MG63 (cell line): ENCODE results near the gene FTCDNL1. TPM values are rescaled to one million over a fixed set of nuclear protein-coding genes. Genes with fewer than 3 reads are reported as not detected.

Experiments used
- DNase-seq: peaks from one replicate; pipeline ENCODE4 v3.0.0-alpha.2; 2020
- H3K27me3 ChIP-seq: fragments of 250-450 bp; sonication (Bioruptor Pico); 2 replicates; pipeline ENCODE4 v1.5.1; 2020; ENCODE audit warnings: mild to moderate bottlenecking, moderate library complexity
- H3K36me3 ChIP-seq: fragments of 250-450 bp; sonication (Bioruptor Pico); 2 replicates; pipeline ENCODE4 v1.5.1; 2020; ENCODE audit warnings: mild to moderate bottlenecking, moderate library complexity
- H3K4me3 ChIP-seq: fragments of 250-450 bp; sonication (Bioruptor Pico); 2 replicates; pipeline ENCODE4 v1.5.1; 2020; ENCODE audit warnings: mild to moderate bottlenecking, moderate library complexity
- H3K9me3 ChIP-seq: fragments of 250-450 bp; sonication (Bioruptor Pico); 2 replicates; pipeline ENCODE4 v1.5.1; 2020; ENCODE audit warnings: mild to moderate bottlenecking, moderate library complexity
- total RNA-seq: library from RNA; depleted of rRNA; stranded (reverse); fragments of >200 nt; shearing (Covaris generic); gene quantifications from 2 replicates; pipeline ENCODE4 v1.2.3, GENCODE V29; 2014; ENCODE audit warnings: low replicate concordance

FTCDNL1 gene
- total RNA-seq, 1 experiment from 2014 or later, result 1.8 TPM

DNA sequence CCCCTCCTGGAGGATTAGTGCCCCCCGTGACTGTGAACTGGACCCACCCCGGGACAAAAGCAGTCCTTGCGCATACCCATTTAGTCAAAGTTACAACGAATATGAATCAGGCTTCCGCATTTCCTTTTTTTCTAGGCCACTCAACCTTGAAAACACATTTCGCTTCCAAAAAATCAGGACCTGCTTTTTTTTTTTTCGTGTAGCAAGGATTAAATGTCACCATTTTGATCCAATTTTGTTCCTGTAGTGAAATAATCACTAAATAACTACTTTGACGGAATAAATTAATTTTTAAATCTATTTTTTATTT, 464 bp upstream of the FTCDNL1 start:
- H3K27me3 ChIP-seq, result 0 out of 2 replicates have a peak, but pooled peaks cover 4% of the 10 kb centered on the region
- peak overlapping the region; percentile 62 for H3K4me3 ChIP-seq
- no peaks in the 10 kb centered on the region for H3K36me3 ChIP-seq
- H3K9me3 ChIP-seq, result no peaks in the 10 kb centered on the region
- no peak for DNase-seq

DNA sequence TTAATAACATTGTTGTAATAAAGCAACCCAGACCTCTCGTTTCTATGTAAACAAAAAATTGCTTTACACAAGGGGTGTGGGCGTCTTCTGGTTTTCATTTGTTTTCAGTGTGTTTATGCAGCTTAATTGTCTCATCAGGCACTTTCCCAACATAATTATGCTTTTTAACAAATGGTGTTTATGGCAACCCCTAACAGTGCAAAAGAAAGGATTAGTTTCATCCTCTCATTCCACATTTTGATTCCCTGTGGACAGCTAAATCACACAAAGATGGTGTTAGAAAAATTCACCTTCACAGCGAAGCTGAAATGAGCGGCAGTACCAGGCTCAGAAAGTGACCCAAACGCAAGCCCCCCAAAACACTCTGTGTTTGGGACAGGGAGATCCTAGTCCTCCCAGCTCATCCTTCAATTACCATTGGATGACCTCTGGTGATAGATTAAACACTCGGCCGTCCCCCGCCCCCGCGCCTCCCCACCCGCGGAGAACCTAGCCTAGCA, 724 bp downstream of the FTCDNL1 start:
- no peaks in the 10 kb centered on the region for H3K9me3 ChIP-seq
- peak overlapping the region; percentile 62 for H3K4me3 ChIP-seq
- H3K27me3 ChIP-seq, result 0 out of 2 replicates have a peak, but pooled peaks cover 3% of the 10 kb centered on the region
- no peaks in the 10 kb centered on the region for H3K36me3 ChIP-seq
- DNase-seq, result no peak

DNA sequence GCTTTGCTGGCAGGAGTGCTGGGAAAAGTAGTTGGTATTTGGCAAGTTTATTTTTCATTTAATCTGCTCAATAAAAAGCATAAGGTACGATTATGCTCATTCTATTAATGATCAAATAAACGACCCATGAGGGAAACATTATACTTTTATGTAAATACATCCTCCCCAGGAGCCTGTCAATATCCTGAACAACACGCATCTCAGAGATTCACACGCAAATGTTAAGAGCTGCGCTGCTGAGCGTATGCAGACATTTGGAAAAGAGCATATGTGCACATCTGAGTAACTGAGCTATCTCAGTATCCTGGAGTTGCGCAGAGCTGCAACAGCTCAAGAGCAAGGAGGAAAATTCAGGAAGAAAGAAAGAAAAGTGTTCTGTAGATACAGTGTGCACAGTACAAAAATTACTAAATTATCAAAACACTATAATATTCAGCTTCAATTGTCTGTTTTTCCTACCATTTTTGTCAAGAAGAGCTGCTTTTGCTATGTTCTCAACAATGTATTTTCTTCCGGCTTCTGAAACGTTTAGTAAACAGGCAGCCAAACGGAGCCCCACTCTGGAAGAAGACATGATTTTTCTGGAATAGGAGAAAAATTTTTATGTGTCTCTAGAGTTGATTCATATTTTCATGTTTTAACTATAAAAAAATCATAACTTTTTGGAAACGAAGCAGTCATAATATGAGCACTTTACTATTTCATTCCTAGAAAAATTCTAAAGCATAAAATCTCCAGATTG, 2.4 kb downstream of the FTCDNL1 start:
- Histone ChIP-seq H3K9me3 (no peaks in the 10 kb centered on the region), H3K36me3 (no peaks in the 10 kb centered on the region), H3K27me3 (no peaks in the 10 kb centered on the region), H3K4me3 (no peak overlapping the region)
- no peak for DNase-seq

DNA sequence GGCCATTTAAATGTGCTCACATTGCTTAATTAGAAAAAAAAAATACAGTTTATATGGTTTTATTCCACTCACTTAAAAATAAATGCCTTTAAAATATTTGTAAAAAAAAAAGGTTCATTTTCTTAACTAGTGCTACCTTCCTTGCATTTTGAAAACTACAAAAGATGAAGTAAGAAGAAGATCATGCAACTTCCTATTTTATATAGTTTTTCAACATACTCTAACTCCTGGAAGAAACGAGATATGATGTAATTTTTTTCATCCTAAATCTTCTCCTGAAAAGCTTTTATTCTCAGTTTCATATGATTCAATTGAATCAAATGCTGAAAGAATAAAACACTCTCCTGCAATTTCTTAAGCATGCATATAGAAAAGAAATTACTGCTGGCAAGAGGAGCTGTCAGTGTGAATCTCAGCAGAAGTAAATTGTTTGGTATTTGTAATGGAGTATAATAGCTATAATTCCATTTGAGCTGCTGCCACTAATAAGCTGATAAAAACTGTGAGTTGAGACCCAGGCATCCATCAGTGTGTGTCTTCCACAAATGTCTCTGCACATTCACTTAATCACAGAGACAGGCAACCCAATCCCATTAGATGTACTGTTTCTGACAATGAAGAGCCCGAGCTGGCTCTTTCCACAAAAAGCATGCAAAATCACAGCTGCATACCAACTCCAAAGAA, 3.7 kb downstream of the FTCDNL1 start:
- no peak for DNase-seq
- no peaks in the 10 kb centered on the region for H3K36me3 ChIP-seq
- no peaks in the 10 kb centered on the region for H3K27me3 ChIP-seq
- H3K4me3 ChIP-seq, result no peak overlapping the region
- H3K9me3 ChIP-seq, result no peaks in the 10 kb centered on the region

DNA sequence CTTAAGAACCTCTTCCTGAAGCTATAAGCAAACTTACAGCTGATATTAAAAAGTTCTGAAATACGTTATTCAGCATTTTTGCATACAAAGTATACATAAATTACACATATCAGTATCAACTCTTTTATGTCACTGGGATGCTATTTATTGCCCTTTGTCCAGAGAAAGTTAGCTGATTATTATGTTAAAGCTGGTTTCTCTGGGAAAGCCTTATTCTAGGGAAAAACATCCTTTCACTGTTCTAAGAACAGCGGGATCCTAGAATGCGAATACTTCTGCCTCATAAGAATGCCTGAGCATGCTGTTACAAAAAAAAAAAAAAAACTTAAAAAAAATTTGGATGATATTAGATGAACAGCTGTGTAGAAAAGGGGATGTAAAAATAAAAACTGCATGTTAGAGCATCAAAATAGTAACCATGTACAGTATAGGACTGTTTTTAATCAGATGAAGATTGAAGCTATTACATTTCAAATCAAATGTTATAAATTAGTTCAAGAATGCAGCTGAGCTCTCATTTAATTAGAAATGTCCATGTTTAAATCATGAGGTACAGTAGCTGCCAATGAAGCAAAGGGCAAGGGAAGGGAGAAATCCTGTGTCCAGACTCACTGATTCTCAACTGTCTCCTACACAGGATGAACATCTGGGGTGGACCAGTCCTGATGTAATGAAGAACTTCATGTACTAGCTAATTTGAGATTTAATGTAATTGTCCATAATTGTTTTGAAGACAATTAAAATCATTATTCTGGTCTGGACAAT, 8.2 kb downstream of the FTCDNL1 start:
- no peaks in the 10 kb centered on the region for H3K9me3 ChIP-seq
- no peak overlapping the region for H3K4me3 ChIP-seq
- H3K36me3 ChIP-seq, result no peaks in the 10 kb centered on the region
- no peaks in the 10 kb centered on the region for H3K27me3 ChIP-seq
- no peak for DNase-seq

DNA sequence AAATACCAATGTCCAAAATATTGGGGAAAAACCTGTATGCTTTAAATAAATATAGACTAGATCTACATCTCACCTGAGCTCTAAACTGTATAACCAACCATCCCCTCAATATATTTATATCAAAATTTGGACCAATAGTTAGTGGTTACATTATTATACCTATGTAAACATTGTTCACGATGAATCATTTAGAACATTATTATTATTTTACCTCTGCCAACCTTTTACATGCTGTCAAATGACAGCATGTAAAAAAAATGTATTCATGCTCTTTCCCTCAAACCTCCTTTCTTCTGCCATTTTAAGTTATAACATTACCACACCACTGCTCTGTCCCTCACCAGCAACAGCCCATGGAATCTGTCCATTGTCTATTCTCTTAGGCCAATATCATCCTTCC, 9.6 kb downstream of the FTCDNL1 start:
- DNase-seq, result no peak
- Histone ChIP-seq H3K27me3 (no peaks in the 10 kb centered on the region), H3K36me3 (no peaks in the 10 kb centered on the region), H3K9me3 (no peaks in the 10 kb centered on the region), H3K4me3 (no peak overlapping the region)

DNA sequence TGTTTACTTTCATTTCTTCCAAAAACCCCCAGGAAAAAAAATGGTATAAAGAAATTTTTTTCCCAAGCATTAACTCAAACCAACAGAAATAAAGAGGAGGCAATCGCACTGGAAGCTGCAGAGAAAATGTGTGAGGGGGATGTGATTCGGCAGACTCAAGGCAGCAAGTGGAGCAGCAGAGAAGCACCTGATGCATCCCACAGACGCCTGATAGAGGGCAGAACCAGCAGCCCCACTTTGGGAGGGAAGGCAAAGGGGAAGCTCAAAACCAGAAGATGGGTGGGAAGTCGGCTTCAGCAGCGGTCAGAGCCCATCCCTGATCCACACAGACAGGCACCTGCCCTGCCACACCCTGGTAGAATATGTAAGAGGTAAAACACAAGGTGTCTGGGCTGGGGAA, 12.6 kb downstream of the FTCDNL1 start:
- H3K27me3 ChIP-seq, result no peaks in the 10 kb centered on the region
- no peaks in the 10 kb centered on the region for H3K9me3 ChIP-seq
- no peak for DNase-seq
- no peak overlapping the region for H3K4me3 ChIP-seq
- no peaks in the 10 kb centered on the region for H3K36me3 ChIP-seq

DNA sequence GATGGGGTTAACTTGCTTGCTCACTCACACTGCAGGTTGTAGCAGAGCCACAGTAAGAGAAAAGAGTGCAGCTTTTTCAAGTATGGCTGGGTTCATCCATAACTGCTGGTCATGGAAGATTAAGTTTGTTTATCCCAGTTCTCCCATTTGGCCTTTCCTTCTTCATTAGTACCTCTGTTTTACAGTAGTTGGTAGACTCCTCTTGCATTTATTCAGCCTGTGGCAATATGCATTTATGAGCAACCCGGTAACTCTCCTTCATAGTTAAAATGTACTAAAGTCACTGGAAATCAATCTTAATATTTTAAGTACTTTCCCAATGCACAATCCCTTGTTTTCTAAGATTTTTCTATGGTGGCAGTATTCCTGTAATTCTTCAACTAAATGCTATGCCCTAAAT, 14.0 kb downstream of the FTCDNL1 start:
- Histone ChIP-seq H3K4me3 (no peak overlapping the region), H3K27me3 (no peaks in the 10 kb centered on the region), H3K9me3 (no peaks in the 10 kb centered on the region), H3K36me3 (no peaks in the 10 kb centered on the region)
- no peak for DNase-seq

DNA sequence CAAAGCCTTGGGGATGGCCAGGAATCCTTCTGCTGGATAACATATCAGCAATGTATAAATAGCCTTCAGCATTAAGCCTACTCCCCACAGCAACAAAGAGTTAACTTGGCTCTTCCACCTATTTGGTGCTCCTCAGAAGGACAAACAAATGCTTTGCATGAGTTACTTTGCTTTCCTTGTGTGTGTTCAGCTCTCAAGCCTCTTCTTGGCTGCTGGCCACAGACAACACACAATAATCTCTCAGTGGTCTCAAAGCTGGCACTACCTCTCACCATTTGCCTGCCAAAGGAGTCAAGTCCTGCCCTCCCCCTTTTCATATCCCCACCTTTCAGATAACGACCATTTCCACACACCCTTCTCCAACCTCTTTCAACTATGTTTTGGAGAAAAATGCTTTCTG, 17.5 kb downstream of the FTCDNL1 start:
- no peaks in the 10 kb centered on the region for H3K9me3 ChIP-seq
- no peak for DNase-seq
- peaks cover 4% of the 10 kb centered on the region; the same call in 1 of the 2 replicates for H3K27me3 ChIP-seq
- no peak overlapping the region for H3K4me3 ChIP-seq
- no peaks in the 10 kb centered on the region for H3K36me3 ChIP-seq

DNA sequence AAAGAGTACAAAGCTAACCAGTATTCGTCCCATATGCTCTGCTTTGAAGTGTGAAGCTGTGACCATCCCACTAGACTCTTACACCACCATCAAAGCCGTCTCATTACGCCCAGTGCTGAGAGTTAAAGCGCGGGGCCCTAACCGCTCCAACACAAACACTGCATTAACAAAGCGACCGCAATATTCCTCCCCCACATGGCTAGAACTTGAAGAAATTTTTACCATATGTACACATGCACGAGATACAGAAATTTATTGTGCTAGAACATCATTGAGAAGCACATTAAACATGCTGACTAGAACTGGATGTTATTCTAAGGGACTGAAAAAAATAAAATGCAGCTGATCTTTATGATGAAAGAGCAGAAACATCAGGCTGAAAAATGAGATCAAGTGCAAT, 20.5 kb downstream of the FTCDNL1 start:
- Histone ChIP-seq H3K4me3 (no peak overlapping the region), H3K36me3 (no peaks in the 10 kb centered on the region), H3K27me3 (peaks cover 4% of the 10 kb centered on the region; the same call in 1 of the 2 replicates), H3K9me3 (no peaks in the 10 kb centered on the region)
- DNase-seq, result no peak

DNA sequence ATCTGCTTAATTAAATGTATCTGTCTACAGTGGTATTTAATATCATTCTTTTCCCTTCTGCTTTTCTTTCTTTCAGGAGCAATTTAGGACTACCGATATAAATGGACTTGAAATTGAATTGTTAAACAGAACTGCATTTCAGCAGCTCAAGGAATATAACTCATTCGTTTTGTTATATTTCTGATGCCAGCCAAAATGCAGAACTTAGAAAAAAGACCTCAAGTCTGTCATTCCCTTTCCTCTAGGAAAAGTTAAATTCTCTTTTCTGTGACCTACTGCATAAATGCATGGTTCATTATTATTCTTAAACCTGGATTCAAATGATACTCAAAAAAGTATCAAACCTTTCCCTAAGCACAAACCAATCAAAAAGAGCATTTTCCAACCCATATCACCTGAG, 21.4 kb downstream of the FTCDNL1 start:
- DNase-seq, result no peak
- Histone ChIP-seq H3K27me3 (peaks cover 4% of the 10 kb centered on the region; the same call in 1 of the 2 replicates), H3K4me3 (no peak overlapping the region), H3K9me3 (no peaks in the 10 kb centered on the region), H3K36me3 (no peaks in the 10 kb centered on the region)

DNA sequence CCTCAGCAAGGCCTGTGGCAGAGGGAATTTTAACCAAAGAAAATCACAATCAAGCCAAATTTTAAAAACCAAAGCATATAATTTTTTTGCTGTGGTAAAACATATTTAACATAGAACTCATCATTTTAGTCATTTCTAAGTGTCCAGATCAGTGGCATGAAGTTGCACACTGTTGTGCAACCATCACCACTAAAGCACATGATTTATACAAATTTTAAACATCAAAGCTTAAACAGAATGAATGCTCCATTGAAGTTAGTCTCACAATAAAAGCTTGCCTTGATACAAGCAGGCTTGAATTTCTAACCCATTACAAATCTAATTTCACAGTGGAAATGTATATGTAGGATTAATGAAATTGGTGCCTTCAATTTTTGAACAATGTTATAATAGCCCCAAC, 31.2 kb downstream of the FTCDNL1 start:
- H3K4me3 ChIP-seq, result no peak overlapping the region
- no peaks in the 10 kb centered on the region for H3K9me3 ChIP-seq
- H3K36me3 ChIP-seq, result no peaks in the 10 kb centered on the region
- no peaks in the 10 kb centered on the region for H3K27me3 ChIP-seq
- DNase-seq, result no peak

DNA sequence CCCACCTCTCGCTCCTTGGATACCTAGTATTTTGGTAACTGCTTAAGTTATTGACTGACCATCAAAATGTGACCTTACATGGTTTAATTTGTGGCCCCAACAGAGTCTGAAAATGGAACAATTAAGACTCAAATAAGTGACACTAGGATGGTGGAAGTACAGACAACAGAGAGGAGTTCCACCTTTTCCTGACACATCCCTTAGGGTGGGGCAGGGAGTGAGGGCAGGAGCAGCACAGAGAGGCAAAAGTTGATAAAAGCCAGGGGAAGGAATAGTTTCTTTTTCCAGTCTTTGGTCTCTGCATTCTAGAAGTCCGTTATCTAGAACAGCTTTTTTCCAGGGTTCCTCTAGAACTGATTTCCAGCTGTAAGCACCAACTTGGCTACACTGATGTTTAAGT, 32.2 kb downstream of the FTCDNL1 start:
- Histone ChIP-seq H3K36me3 (no peaks in the 10 kb centered on the region), H3K27me3 (no peaks in the 10 kb centered on the region), H3K9me3 (no peaks in the 10 kb centered on the region), H3K4me3 (no peak overlapping the region)
- no peak for DNase-seq

DNA sequence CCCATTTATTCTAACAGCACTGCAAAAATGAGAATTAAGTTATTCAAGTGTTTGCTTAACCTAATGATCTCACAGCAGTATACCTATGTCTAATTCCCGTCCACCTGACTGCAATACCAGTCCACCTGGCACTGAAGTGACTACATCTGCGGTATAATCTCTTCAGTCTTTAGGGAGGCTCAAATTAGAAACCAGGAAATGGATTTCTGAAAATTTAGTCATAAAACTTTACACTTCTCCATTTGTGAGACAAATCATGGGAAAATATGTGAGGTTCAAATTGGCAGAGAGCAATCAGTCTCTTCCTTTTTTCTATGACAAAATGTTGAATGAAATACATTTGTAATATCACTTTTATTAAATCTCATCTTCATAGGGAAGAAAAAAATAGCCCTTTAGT, 33.0 kb downstream of the FTCDNL1 start:
- Histone ChIP-seq H3K27me3 (no peaks in the 10 kb centered on the region), H3K36me3 (no peaks in the 10 kb centered on the region), H3K4me3 (no peak overlapping the region), H3K9me3 (no peaks in the 10 kb centered on the region)
- no peak for DNase-seq

DNA sequence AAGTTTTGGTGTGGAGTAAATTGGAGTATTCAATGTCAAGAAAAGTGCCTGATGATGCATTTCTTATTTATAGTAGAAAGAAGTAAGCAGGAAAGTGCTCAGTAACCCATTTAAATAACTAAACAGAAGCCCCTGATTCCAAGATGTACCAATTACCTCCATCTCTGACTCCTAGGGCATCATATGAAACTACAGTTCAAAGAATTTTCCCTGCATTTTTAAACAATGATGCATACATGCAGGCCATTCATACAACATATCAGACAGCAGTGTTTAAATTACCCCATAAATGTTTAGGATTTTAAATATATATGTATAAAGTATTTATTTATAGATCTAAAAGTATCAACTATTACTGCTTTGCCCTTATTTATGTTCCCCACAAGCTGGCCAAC, 36.2 kb downstream of the FTCDNL1 start:
- H3K9me3 ChIP-seq, result no peaks in the 10 kb centered on the region
- no peaks in the 10 kb centered on the region for H3K27me3 ChIP-seq
- H3K4me3 ChIP-seq, result no peak overlapping the region
- H3K36me3 ChIP-seq, result no peaks in the 10 kb centered on the region
- DNase-seq, result no peak

DNA sequence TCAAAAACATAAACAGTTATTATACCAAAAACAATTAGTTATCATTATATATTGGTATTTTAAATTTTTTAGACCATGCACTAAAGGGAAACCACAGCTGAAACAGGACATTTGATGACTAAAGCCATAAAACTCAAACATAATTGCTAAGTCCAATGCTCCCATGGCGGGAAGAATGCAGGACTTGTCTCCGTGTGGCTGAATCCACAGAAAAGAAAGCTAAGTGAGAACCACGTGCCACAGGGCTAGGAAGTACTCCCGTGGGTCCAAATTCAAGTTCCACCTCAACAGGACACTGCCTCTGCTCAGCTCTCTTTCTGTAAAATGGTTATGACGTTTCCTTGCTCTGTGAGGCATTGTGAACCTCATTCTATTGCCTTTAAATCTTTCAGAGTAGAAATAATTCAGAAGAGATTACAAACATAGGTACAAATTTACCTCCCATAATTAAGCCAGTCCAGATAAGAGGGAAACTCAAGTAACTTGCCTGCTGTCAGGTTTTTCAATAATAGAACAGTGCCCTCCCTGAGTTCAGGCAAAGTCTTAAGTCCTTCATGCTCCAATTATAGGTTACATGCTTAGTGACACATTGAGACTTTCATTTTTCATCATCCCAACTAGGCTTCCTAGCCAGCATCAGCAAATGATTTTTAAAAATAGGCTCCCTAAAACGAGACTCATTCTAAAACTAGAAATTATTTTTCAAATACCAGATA, 36.7 kb downstream of the FTCDNL1 start:
- H3K36me3 ChIP-seq, result no peaks in the 10 kb centered on the region
- H3K4me3 ChIP-seq, result no peak overlapping the region
- DNase-seq, result no peak
- no peaks in the 10 kb centered on the region for H3K9me3 ChIP-seq
- H3K27me3 ChIP-seq, result no peaks in the 10 kb centered on the region

DNA sequence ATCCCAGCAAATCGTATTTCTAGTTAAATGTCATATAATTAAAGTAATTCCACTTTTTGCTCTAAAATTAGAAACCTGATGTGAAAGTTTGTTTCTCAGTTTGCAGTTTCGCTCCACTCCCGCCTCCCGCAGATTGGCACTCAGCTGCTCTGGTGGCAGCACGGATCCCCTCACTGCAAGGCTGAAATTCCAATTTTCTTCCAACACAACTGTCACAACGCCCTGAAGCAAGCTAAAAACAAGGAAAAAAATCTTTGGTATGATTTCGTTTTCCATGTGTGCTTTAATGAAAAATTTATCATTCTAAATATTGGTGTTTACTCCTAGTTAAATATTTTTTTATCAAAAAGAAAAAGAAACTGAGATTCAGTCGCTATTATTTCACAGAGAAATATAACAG, 38.5 kb downstream of the FTCDNL1 start:
- no peak for DNase-seq
- no peak overlapping the region for H3K4me3 ChIP-seq
- no peaks in the 10 kb centered on the region for H3K9me3 ChIP-seq
- no peaks in the 10 kb centered on the region for H3K36me3 ChIP-seq
- H3K27me3 ChIP-seq, result no peaks in the 10 kb centered on the region
